ENCODE measurements around the gene TBC1D8.

TBC1D8 gene

DNA sequence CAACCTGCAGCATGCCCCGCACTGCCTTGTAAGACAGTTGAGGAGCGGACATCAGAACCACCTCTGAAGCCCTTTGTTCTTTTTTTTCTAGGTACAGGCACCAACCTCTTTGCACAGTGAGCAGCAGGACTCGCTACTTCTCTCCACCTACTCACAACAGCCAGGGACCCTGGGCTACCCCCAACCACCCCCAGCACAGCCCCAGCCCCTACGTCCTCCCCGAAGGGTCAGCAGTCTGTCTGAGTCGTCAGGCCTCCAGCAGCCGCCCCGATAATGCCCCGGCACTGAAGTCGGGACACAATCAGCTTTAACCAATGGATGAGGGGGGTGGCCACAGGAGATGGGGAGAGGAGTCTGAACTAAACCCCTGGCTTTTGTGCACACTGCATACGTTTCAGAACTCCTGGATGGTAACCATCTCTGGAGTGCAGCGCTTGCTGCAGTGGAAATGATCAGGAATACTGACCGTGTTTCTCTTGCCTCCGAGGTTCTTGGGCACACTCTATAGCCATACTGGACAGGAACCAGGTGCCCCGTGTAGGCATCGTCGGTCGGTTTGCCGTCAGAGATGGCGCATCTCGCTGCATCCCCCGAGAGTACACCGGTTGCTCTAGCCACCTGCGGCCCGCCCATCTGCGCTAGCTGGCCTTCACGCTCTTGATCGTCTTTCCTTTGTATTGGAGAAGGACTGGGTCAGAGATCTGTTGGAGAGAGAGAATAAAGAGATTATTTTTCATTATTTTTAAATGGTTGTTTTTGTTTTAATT lies 155.7 kb downstream of the TBC1D8 start:
- DNase-seq, result no peak

DNA sequence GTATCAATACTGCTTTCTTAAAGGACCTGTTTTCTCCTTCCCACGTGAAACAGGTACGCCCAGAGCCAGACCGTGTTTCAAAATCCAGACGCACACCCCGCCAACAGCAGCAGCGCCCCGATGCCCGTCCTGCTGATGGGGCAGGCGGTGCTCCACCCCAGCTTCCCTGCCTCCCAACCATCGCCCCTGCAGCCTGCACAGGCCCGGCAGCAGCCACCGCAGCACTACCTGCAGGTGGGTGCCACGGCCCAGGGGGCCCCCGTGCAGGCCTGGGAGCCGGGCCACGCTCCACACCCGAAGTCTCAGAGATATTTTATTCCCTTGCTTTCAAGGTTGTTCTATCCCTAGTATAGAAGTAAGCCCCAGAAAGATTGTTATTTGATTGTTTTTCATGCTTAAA lies 157.9 kb downstream of the TBC1D8 start:
- DNase-seq, result no peak

DNA sequence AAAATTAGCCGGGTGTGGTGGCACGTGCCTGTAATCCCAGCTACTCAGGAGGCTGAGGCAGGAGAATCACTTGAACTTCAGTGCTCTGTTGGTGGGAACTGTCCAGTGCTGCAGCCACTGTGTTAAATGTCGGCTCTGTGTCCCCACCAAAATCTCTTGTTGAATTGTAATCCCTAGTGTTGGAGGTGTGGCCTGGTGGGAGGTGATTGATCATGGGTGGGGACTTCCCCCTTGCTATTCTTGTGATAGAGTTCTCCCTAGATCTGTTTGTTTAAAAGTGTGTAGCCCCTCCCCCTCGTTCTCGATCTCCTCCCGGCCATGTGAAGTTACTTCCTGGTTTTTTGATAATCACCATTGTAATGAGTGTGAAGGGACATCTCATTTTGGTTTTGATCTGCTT lies 158.9 kb downstream of the TBC1D8 start:
- DNase-seq, result no peak

DNA sequence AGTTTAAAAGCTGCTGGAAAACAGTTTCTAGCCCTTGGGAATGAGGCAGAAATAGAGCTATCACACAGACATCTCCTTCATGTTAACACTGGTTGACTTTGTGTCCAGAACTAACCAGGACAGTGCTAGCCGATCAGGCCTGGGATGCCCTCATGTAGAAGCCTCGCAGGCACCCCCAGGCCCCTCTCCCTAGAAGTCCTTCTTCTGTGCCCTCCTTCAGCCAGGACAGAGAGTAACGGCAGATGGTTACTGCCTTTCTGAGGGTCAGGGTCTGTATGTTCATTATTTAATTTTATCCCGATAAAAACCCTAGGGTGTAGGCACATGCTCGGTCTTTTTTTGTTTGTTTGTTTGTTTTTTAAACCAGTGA lies 159.8 kb downstream of the TBC1D8 start:
- no peak for DNase-seq

DNA sequence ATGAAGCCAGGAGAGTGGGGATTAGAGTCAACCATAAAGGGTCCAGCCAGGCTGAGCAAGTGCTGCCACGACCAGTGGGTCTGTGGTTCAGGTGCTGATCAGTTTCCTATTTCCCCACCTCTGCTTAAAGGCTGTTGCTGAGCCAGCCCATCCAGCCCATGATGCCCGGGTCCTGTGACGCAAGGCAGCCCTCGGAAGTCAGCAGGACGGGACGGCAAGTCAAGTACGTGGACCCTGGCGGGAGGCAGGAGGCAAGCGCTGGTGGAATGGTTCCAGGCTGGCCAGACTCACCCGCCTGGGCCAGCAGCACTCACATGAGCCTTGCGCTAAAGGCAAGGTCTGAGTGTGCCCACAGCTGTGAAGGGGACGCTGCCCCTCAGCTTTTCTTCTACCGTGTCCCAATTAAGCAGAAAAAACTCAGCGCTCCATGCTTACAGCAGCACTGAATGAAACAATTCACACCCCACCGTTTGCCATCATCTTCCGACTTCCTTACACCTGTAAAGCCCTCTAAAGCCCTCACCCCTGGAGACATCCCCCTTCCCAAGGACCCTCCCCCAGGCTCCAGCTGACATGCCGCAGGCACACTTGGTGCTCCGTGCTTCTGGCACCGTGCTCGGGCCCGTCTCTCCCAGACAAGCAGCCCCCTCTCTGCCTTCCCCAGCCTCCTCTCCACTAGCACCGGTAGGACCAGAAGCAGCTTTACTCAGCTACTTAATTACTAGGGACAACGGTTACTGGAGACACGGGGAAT lies 160.4 kb downstream of the TBC1D8 start:
- DNase-seq, result no peak

DNA sequence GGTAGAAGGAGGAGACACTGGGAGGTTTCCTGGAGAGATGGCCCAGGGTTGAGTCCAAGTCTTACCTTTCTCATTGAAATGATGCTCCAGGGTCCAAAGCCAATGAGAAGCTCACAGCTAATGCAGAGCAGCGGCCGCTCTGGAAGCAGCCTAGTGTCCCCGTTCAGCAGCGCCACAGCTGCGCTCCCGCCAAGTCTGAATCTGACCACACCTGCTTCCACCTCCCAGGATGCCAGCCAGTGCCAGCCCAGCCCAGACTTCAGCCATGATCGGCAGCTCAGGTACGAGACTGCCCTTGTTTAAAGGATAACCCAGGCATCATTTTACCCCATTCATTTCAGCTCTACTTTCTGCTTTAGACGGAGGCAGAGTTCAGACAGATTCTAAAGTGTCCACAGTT lies 161.0 kb downstream of the TBC1D8 start:
- DNase-seq, result no peak

DNA sequence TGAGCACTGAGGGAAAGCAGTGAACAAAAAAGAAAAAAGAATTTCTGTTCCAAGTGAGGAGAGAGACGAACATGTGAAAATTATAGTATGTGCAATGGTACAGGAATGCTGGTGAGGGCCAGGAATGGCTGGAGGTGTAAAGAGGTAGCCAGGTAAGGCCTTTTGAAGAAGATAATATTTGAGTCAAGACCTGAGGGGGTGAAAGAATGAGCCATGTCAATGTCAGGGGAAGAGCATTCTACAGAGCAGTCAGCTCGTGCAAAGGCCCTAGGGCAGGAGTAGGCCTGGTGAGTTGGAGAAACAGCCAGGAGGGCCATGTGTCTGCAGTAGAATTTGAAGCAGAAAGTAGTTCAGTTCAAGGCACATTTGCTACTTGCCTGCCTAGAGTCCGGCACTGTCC lies 161.5 kb downstream of the TBC1D8 start:
- no peak for DNase-seq

DNA sequence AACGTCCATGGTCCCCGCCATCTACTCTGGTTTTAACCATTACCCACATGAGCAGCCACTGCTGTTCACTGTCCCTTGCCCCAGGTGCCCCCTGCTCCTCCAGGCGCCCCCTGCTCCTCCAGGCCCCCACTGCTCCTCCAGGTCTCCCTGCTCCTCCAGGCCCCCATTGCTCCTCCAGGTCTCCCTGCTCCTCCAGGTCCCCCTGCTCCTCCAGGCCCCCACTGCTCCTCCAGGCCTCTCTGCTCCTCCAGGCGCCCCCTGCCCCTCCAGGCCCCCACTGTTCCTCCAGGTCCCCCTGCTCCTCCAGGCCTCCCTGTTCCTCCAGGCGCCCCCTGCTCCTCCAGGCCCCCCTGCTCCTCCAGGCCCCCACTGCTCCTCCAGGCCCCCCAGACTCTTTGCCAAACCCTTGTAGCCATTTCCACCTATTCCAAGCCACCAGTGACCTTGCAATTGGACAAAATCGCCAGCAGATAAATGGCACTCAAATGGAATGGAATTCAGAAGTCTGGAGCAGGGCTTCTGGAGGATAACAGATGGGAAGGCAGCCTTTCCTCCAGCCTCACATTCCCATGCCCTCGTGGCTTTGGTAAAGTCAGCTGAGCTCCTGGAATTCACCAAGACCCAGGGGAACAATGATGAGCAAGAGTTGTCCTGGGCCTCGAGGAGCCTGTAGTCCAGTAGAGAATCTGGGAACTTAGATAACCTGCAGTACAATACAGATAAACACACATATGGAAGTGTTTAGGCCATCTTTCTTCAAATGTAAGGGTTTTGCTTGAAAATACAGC lies 162.4 kb downstream of the TBC1D8 start:
- no peak for DNase-seq

DNA sequence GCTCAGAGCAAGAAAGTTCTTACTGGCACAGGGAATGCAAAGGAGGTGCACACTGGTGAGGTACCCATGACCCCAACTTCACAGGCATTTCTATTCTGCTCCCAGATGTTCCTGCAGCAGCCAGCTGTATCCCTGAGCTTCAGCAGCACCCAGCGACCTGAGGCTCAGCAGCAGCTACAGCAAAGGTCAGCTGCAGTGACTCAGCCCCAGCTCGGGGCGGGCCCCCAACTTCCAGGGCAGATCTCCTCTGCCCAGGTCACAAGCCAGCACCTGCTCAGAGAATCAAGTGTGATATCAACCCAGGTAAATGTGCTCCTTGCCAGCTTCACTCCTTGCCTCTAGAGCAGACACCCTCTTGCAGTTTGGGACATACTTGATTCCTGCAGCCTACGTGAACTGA lies 163.2 kb downstream of the TBC1D8 start:
- DNase-seq, result no peak

DNA sequence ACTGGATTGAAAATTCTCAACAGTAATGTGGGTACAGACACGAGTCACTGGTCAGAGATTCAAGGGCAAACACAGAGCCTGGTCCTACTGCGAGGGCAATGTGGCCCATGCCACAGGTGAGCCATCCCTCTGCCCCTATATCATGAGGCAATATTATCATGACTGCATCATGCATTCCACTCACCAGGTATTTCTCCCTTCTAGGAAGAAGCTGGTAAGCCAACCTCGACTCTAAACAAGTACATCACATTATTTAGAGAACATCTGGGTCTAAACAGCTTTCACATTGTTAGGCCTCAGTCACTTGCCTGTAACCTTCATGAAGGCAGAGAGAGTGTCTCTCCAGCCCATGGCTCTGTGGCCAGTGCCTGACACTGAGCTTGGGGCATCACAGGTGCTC lies 163.6 kb downstream of the TBC1D8 start:
- no peak for DNase-seq

DNA sequence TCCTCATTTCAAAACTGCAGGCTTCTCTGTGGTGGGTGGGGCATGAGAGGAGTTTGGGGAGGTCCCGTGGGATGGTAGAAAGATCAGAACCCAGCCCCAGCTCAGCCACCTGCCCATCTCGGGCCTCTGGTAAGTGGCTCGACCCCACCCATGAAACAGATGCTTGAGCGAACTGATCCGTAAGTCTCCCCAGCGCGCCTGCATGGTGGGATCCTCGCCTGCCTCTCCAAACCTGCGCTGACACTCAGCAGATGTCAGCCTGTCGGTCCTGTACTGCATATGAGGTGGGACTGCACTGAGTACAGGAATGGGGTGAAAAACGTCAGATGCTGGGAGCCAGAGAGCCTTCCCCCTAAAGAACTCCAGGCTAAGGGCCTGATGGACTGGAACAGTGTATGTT lies 165.0 kb downstream of the TBC1D8 start:
- no peak for DNase-seq

DNA sequence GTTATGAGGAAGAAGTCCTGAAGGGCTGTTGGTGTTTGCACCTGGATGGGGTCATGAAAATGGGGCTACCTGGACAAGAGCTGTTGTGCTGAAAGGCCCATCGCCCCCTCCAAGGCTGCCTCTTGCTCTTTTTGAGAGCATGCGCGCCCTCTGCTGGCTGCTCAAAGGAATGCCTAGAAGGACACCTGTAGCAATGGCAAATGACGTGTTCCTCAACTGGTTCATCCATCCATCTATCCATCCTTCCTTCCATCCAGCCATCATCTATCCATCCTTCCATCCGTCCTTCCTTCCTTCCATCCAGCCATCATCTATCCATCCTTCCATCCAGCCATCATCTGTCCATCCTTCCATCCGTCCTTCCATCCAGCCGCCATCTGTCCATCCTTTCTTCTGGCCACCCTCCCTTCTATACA lies 166.3 kb downstream of the TBC1D8 start:
- DNase-seq, result no peak

DNA sequence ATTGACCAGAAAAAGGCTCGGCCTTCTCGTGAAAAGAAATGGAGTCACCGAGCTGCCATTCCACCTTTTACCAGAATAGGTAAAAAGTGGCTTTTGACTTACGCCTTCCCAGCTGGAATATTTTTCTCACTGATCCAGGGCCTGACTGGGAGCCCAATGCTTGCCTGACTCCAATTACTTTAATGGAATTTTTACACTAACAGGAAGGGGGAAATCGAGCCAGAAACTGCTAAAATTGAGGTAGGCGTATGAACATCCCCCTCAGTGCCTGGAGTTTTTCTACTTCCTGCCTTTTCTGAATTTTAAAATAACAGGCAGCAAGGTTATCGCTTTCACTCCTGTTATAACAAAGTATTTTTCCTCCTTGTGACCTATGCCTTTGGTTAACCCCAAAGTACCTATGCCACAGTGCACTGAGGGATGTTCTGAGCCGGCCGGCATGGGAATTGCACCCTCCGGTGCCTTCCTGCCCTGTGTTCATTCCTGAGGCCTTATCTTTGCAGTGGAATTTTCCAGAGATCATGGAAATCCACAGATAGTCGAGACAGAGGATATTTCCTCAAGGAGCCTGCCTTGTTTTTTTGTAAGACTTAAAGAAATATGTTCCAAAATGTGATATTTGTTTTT lies 167.4 kb downstream of the TBC1D8 start:
- DNase-seq, result no peak

DNA sequence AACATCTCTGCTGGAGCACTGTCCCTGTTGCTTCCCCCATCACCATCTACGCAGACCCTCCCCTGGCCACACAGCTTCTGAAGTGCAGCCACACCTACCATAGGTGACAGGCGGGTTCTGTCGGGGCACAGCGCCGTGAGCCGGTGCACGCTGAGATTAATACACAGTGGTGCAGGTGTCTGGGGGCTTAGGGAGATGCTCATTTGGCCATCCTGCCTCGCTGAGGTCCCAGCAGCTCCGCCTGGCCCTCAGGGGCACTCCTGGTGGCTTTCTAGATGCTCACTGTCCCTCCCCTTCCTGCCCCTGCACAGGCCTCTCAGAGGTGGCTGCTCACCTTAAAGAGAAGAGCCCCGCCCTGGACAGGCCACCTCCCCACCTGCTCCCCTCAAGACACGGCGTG lies 168.0 kb downstream of the TBC1D8 start:
- DNase-seq, result no peak

DNA sequence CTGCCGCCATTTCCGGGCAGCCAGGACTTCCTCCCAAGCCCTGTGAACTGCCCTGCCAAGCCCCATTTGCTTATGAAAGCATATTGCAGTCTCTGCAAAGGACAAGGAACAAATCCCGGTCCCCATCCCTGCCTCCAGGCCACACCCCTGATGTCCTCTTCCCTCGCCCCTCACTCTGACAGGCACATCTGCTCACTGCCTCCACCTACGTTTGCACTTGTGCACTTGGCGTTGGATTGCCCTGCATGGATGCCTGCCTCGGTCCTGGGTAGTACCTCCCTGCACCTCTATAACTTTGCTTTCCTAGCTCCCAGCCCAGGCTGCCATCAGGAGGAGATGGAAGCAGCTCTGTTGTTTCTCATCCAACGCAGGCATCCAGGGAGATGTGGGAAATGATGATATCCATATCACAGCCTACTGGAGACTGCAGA lies 168.7 kb downstream of the TBC1D8 start:
- DNase-seq, result no peak

DNA sequence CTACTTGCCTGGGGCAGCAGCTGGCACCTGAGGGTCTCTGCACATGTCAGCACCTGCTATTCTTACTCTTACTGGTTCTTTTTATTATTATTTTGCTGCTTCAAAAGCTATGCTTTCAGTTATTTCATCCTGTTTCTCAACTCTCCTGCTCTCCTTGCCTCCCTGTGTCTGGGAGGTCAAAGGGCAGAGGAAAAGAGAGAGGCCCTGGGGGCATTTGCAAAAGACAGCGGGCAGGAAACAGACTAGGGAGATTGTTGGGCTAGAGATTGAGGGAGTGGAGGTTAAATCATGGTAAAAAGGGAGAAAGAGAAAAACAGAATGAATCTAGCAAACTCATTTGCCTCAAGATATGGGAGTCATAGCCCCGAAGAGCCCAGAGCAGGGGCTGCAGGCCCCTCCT lies 170.2 kb downstream of the TBC1D8 start:
- DNase-seq, result no peak

DNA sequence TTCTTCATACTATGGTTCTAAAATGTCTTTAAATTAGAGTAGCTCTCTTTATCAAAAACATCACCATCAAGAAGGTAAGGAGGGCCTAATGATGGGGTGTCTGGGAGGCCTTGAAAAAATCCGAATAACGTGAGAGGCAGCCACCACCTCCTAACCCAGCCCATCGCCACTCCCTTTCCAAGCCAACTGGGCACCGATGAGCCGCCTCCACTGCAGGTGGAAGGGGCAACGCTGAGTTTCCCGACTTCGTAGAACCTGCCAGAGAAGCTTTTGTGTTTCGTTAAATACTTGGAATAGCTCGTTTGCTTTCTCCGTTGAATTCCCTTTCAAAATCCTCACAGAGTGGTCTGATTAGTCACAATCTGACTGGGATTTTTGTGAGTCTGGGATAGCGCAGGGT lies 171.1 kb downstream of the TBC1D8 start:
- DNase-seq, result no peak

DNA sequence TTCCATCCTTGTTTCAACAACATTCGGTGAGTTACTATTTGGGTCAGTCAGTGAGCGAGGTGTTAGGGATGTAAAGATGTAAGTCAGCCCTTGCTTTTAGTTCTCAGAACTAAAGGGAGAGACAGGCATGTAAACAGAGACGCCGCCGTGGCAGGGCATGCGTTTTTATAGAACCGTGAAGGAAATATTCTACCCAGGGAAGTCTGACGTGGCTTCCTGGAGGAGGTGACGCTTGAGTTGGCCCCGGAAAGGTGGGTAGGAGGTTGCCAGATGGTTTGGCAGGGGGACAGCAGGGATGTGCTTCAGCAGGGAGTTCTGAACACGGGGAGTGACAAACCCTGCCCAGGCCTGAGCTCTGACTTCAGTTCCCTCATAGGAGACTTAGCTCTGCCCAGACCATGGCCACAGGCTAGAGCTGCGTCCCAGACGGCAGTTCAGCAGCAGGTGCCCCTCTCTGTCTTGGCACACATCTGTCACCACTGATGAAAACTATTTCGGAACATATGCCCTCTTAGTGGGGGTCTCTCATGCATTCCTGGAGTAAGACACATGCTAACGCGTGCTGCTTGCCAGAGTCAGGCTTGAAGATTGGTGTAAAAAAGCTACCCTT lies 172.5 kb downstream of the TBC1D8 start:
- no peak for DNase-seq

DNA sequence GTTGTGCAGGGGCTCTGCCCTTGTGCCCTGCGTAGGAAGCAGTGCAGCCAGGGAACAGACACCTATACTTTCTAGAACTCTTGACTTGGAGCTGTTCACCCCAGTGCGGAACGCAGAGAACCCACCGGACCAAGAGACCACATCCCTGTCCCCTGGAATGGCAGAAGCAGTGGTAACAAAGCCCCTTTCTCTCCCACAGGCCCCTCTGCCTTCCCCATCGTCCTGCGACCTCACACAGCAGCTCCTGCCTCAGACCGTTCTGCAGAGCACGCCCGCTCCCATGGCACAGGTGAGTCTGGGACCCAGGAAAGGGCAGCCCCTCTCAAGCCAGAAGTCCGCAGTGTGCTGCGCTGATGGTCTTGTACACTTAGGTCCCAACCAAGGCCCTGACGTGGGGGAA lies 173.7 kb downstream of the TBC1D8 start:
- no peak for DNase-seq

DNA sequence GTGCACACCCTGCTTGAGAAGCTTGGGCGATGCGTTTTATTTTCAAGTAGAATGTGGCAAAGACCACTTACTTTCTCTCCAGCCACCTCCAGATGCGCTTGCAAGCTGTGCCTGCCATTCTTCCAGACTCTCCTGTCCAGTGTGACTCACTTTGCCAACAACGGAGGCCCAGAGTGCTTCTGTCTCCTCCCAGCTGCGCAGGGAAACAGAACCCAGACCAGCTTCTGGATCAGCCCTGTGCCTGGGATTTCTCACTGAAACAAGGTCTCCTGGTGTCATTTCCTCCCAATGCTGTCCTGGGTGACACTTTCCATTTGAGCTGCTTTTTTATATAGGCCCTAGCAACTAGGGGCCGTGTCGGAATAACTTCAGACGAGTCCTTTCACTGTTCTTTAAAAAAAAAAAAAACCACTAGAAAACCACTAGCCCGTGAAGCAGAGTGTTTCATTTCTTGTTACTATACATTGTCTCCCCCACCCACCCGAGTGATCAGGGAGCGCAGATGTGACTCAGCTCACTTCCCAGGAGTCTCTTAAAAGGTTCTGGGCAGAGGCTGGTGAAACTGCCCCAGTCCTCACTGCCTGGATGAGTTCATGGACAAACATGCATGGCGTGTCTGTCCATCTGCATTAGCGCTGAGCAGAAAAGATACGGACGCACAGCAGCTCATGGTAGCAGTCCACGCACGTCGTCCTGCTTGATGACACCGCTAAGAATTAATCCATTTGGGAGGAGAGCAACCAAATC lies 174.4 kb downstream of the TBC1D8 start:
- no peak for DNase-seq

DNA sequence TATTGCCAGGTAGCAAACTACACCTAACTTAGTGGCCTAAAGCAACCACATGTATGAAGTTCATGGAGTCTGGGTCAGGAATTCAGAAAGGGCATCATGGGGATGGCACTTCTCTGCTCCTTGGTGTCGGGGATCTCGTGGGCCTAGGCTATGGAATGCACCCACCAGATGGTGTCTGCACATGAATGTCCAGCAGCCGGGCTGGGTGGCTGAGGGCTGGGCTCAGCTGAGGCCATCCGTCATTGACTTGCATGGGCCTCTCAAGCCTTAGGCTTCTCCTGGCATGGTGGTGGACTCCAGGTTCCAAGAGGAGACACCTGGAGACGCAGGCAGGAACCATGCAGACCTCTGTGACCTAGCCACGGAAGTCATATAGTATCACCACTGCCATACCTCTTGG lies 175.1 kb downstream of the TBC1D8 start:
- no peak for DNase-seq

DNA sequence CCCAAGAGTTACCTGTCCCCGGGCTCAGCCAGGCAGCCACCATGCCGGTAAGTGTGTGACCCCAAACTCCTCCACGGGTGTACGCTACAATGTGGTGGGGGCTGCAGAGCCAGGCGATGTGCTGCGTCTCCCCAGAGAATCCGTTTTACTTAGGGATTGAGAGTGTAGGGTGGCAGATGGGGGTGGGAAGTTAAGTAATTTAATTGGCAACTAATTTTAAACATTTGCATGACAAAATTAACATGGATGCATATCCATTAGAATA lies 175.7 kb downstream of the TBC1D8 start:
- no peak for DNase-seq
